Left lung (tissue), 10 donors: Measurements from ENCODE around the gene CPED1. TPM values are rescaled to one million over a fixed set of nuclear protein-coding genes. Genes with fewer than 3 reads are reported as not detected.

Experiments
- ATAC-seq: fragments of 200-7000 bp; cut with Tn5 transposase; one replicate; pipeline ENCODE4 v1.9.1; 2020; ENCODE audit warnings: moderate library complexity
- DNase-seq, 4 donors: peaks; one replicate each; pipeline ENCODE4 v3.0.0-alpha.2; 2013 to 2020
- H3K27ac ChIP-seq, 2 donors: fragments of 200-600 bp; sonication (generic) in 1 of 2; one replicate each; pipeline versions ENCODE4 v1.5.0 to v1.8.0; 2020 to 2021
- H3K27me3 ChIP-seq, 2 donors: fragments of 200-600 bp; sonication (generic) in 1 of 2; one replicate each; pipeline versions ENCODE4 v1.5.0 to v1.8.0; 2020 to 2021
- H3K36me3 ChIP-seq, 2 donors: fragments of 200-600 bp; sonication (generic) in 1 of 2; one replicate each; pipeline versions ENCODE4 v1.5.0 to v1.8.0; 2020 to 2021
- H3K4me1 ChIP-seq, 2 donors: fragments of 200-600 bp; one replicate each; pipeline ENCODE4 v1.8.0; 2021
- H3K4me3 ChIP-seq, 2 donors: fragments of 200-600 bp; sonication (generic) in 1 of 2; one replicate each; pipeline versions ENCODE4 v1.5.0 to v1.8.0; 2020 to 2021; ENCODE audit warnings: mild to moderate bottlenecking in 1 of 2
- H3K9me3 ChIP-seq, 2 donors: fragments of 200-600 bp; sonication (generic) in 1 of 2; one replicate each; pipeline versions ENCODE4 v1.5.0 to v1.8.0; 2020 to 2021
- CTCF ChIP-seq, 2 donors: fragments of 200-600 bp; sonication (generic) in 1 of 2; IDR thresholded peaks; one replicate each; pipeline versions ENCODE4 v1.5.0 to v1.8.0; 2021; ENCODE audit warnings: antibody characterized with exemption in 2 of 2
- intact Hi-C, 2 donors: fragments of 100-400 bp; cut with DNase I; formaldehyde crosslinking; loops; one replicate each; pipeline versions ENCODE4 v1.11.2 to v1.14.2; 2022
- polyA plus RNA-seq, 6 donors: library from polyadenylated mRNA; unstranded; fragments of 120-200 nt; gene quantifications; one replicate each; pipeline ENCODE4 v1.2.1, GENCODE V29; 2013; ENCODE audit not compliant: insufficient read length in 6 of 6
- total RNA-seq, 2 donors: library from RNA; stranded (reverse); fragmentation: NEBNext Ultra II Directional; extraction: Animal tissue kit (Norgen Biotek cat#: 25700); gene quantifications; one replicate each; pipeline ENCODE4 v1.2.1, GENCODE V29; 2021
- donor health status: DM: no; HTN: yes; CAD: no.
- donor health status: DM: no; HTN: no; CAD: no.

The CPED1 gene
- total and polyA plus RNA-seq, 8 donors = 8.8 to 29.6 (median 22.8) TPM

GRCh38 chr7:121294448-121294992 is 306.0 kb downstream of the CPED1 start:
- Histone ChIP-seq H3K27me3 (no peaks in the 10 kb centered on the region), H3K4me1 (no peaks in the 10 kb centered on the region), H3K9me3 (peaks cover 0 to 8% of the 10 kb centered on the region in 2 donors), H3K4me3 (no peak overlapping the region), H3K36me3 (no peaks in the 10 kb centered on the region), H3K27ac (no peak overlapping the region)
- DNase-seq (no peak), ATAC-seq (no peak)
- intact Hi-C loops = no loop called here
- TF ChIP-seq CTCF (IDR thresholded peaks at IDR 0.05) = no peak

DNA sequence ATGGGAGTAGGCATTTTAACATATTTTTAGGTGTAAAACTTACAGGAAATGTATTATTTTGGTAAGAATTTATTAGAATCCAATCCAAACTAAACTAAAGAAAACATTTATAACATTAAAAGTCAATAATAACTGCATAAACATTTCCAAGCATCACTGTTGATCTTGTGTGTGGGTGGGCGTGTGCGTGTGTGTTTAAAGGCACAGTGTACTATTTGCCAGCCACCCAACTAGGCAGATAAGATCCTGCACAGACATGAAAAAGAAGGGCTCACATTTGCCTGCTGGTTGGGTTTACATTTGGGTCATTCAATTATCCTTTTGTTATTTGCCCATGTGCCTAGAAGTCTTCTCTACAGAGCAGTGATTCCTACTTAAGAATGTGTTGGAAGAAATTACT is 309.3 kb downstream of the CPED1 start:
- DNase-seq = no peak
- no peaks in the 10 kb centered on the region for H3K27me3 ChIP-seq
- ATAC-seq = no peak
- H3K27ac ChIP-seq = no peak overlapping the region
- no peak overlapping the region for H3K4me3 ChIP-seq
- H3K9me3 ChIP-seq = no peaks in the 10 kb centered on the region
- intact Hi-C loops = no loop called here
- no peaks in the 10 kb centered on the region for H3K36me3 ChIP-seq
- TF ChIP-seq CTCF (IDR thresholded peaks at IDR 0.05) = no peak
- H3K4me1 ChIP-seq = no peaks in the 10 kb centered on the region

DNA sequence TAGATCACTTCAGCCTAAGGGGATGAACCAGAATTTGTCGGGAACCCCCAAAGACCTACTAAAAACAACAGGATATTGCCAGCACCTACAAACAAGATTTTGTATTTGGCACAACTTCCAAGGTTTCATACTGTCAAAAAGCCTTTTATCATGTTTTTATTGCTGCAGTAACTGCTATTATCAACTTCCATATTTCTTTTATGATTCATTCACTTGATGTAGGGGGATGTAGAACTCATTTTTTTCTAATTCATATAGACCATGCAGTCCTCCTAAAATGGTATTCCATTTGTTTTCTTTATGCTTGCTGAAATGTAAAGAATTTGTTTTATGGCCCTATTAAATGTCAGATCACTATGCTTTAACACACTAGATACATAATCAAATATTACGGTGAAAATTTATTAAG is 310.3 kb downstream of the CPED1 start:
- Histone ChIP-seq H3K4me3 (no peak overlapping the region), H3K9me3 (no peaks in the 10 kb centered on the region), H3K36me3 (no peaks in the 10 kb centered on the region), H3K4me1 (no peaks in the 10 kb centered on the region), H3K27me3 (no peaks in the 10 kb centered on the region), H3K27ac (no peak overlapping the region)
- DNase-seq = no peak
- intact Hi-C loops = no loop called here
- ATAC-seq = no peak
- TF ChIP-seq CTCF (IDR thresholded peaks at IDR 0.05) = no peak

GRCh38 chr7:121300685-121301420 is 312.3 kb downstream of the CPED1 start:
- no peak for ATAC-seq
- H3K4me1 ChIP-seq = peaks cover 0 to 3% of the 10 kb centered on the region in 2 donors
- H3K4me3 ChIP-seq = no peak overlapping the region
- no peak overlapping the region for H3K27ac ChIP-seq
- no peak for DNase-seq
- no peaks in the 10 kb centered on the region for H3K36me3 ChIP-seq
- no peaks in the 10 kb centered on the region for H3K27me3 ChIP-seq
- no peak for TF ChIP-seq CTCF (IDR thresholded peaks at IDR 0.05)
- intact Hi-C loops = no loop called here
- no peaks in the 10 kb centered on the region for H3K9me3 ChIP-seq

- Histone ChIP-seq H3K36me3 (no peaks in the 10 kb centered on the region), H3K27me3 (no peaks in the 10 kb centered on the region), H3K4me1 (peaks cover 0 to 3% of the 10 kb centered on the region in 2 donors), H3K27ac (no peak overlapping the region), H3K4me3 (no peak overlapping the region), H3K9me3 (no peaks in the 10 kb centered on the region)
- no peak for TF ChIP-seq CTCF (IDR thresholded peaks at IDR 0.05)
- no peak for DNase-seq
- intact Hi-C loops = no loop called here
- ATAC-seq = no peak
Observed at GRCh38 chr7:121301446-121302213, 313.1 kb downstream of the CPED1 start.
